Activated naive CD4-positive, alpha-beta T cell treated with anti-CD3 and anti-CD28 coated beads, Interleukin-2, amount 10 ng/mL, durations not matched to agents 5 hours and 36 hours (primary cell): Measurements from ENCODE around the gene SLC5A11. TPM values are rescaled to one million over a fixed set of nuclear protein-coding genes. Genes with fewer than 3 reads are reported as not detected.

Source experiments
- total RNA-seq, 2 experiments: library from RNA; stranded (reverse); gene quantifications; one replicate each; pipeline ENCODE4 v1.2.3, GENCODE V29; 2021

SLC5A11 gene
- total RNA-seq: not detected

GRCh38 chr16:24845726-24846547, at the start of gene SLC5A11:
Gene SLC5A11, plus strand, starts transcription at chr16:24845963. Its CDS starts 12,681 bp downstream, at chr16:24858644.

Other genes with a start within 250 kb of the SLC5A11 start
- 10 to 100 TPM; 39.3 to 47.0 TPM for gene TNRC6A, start 116.3 kb upstream of the SLC5A11 start, total RNA-seq
- gene ARHGAP17, start 169.4 kb downstream of the SLC5A11 start, total RNA-seq: 10 to 100 TPM; 71.7 to 72.6 TPM